Transverse colon (tissue), 4 donors: ENCODE results near the gene ZBTB39.
A peak's percentile ranks its signal among the peaks of the same experiment; 100 is the strongest.

ENCODE experiments used
- CTCF ChIP-seq, 5 experiments: fragments of 200-600 bp in 3 of 5; fragments of 450-650 bp in 2 of 5; sonication (generic) in 3 of 5; IDR thresholded peaks; 1 replicate in 2 of 5; 2 replicates in 3 of 5; pipeline ENCODE4 v1.5.1; 2016 to 2017; ENCODE audit warnings: antibody characterized with exemption in 5 of 5, inconsistent platforms in 3 of 5, mild to moderate bottlenecking in 2 of 5, moderate library complexity in 1 of 5
- POLR2AphosphoS5 ChIP-seq, 3 donors: sonication (generic); formaldehyde crosslinking; IDR thresholded peaks; one replicate each; pipeline ENCODE4 v1.6.1; 2016; ENCODE audit warnings: antibody characterized with exemption in 3 of 3

GRCh38 chr12:56987551-56988053 is 18.7 kb downstream of the ZBTB39 start:
- TF ChIP-seq CTCF (IDR thresholded peaks at IDR 0.05) (peak; percentile 92 to 96 (median 96)), POLR2AphosphoS5 (IDR thresholded peaks at IDR 0.05) (no peak)
